A549 (cell line): ENCODE results near the gene PARD6G.

Experiments
- BHLHE40 ChIP-seq: IDR thresholded peaks from 2 replicates; pipeline ENCODE4 v1.6.1; 2012; ENCODE audit warnings: low read depth, low read length, inconsistent platforms
- CTCF ChIP-seq: fragments of >200 bp; sonication (Bioruptor Twin); formaldehyde crosslinking; IDR thresholded peaks from 3 replicates; pipeline ENCODE4 v1.5.1; 2016
- EP300 ChIP-seq, 2 experiments: fragments of >200 bp; sonication (Bioruptor Twin); formaldehyde crosslinking; IDR thresholded peaks; 2 replicates in 1 of 2; 3 replicates in 1 of 2; pipeline ENCODE4 v1.6.1; 2016 to 2017
- HDAC2 ChIP-seq: fragments of 200-600 bp; sonication (generic); IDR thresholded peaks from 2 replicates; pipeline ENCODE4 v1.6.1; 2016
- MAFK ChIP-seq: fragments of 450-650 bp; IDR thresholded peaks from 2 replicates; pipeline ENCODE4 v1.6.1; 2014; ENCODE audit not compliant: partially characterized antibody
- MAZ ChIP-seq: fragments of 150-350 bp; IDR thresholded peaks from 2 replicates; pipeline ENCODE4 v1.6.1; 2014; ENCODE audit warnings: antibody characterized with exemption, low read depth, low read length, borderline replicate concordance
- MYC ChIP-seq: IDR thresholded peaks from 2 replicates; pipeline ENCODE4 v1.6.1; 2012; ENCODE audit warnings: mild to moderate bottlenecking, inconsistent platforms, low read length, improper control_type of control experiment, borderline replicate concordance
- POLR2A ChIP-seq: IDR thresholded peaks from 2 replicates; pipeline ENCODE4 v1.6.1; 2012; ENCODE audit warnings: mild to moderate bottlenecking, low read length
- RAD21 ChIP-seq, 2 experiments: fragments of >200 bp in 1 of 2; sonication (Bioruptor Twin) in 1 of 2; formaldehyde crosslinking in 1 of 2; IDR thresholded peaks in 1 of 2; conservative IDR thresholded peaks in 1 of 2; 2 replicates in 1 of 2; 3 replicates in 1 of 2; pipeline ENCODE4 v1.6.1; 2012 to 2018; ENCODE audit warnings: inconsistent platforms in 1 of 2
- REST ChIP-seq: fragments of 200-600 bp; sonication (generic); IDR thresholded peaks from 2 replicates; pipeline ENCODE4 v1.6.1; 2016; ENCODE audit warnings: antibody characterized with exemption, mild to moderate bottlenecking, moderate library complexity
- USF2 ChIP-seq: fragments of 450-650 bp; IDR thresholded peaks from 2 replicates; pipeline ENCODE4 v1.6.1; 2014; ENCODE audit warnings: antibody characterized with exemption
- ZC3H11A ChIP-seq: fragments of 450-650 bp; IDR thresholded peaks from 2 replicates; pipeline ENCODE4 v1.6.1; 2014; ENCODE audit warnings: antibody characterized with exemption, mild to moderate bottlenecking
- ZSCAN20 ChIP-seq: fragments of 250-450 bp; sonication (Bioruptor Pico); IDR thresholded peaks from 2 replicates; pipeline ENCODE4 v1.8.0; 2022; ENCODE audit warnings: mild to moderate bottlenecking, moderate library complexity

- TF ChIP-seq POLR2A (no peak), USF2 (no peak), CTCF (no peak), REST (no peak), MAFK (no peak), ZSCAN20 (CRISPR knock-in tag) (no peak), ZC3H11A (no peak), RAD21 (conservative IDR thresholded peaks at IDR 0.05 in 1 of 2, IDR thresholded peaks at IDR 0.05 in 1 of 2) (no peak), MYC (no peak), HDAC2 (no peak), BHLHE40 (no peak), EP300 (IDR thresholded peaks at IDR 0.05) (no peak), MAZ (no peak)
These were observed 139.2 kb downstream of the PARD6G start for GRCh38 chr18:80108121-80108536.
